BE2C (cell line): ENCODE data around the gene RAB8A.
A peak's percentile ranks its signal among the peaks of the same experiment; 100 is the strongest.
"Not testable (repeated sequence)": the region's sequence is repeated elsewhere in the genome, so short reads cannot be mapped to it uniquely, and the experiment has no call there.

Experiments
- DNase-seq: peaks from one replicate; pipeline ENCODE4 v3.0.0-alpha.2; 2020
- H3K27me3 ChIP-seq: fragments of 250-450 bp; sonication (Bioruptor Pico); 2 replicates; pipeline ENCODE4 v1.5.1; 2020; ENCODE audit warnings: mild to moderate bottlenecking
- H3K36me3 ChIP-seq: fragments of 250-450 bp; sonication (Bioruptor Pico); 2 replicates; pipeline ENCODE4 v1.5.1; 2020; ENCODE audit warnings: mild to moderate bottlenecking
- H3K4me1 ChIP-seq: fragments of 250-450 bp; sonication (Bioruptor Pico); 2 replicates; pipeline ENCODE4 v1.5.1; 2020
- H3K4me3 ChIP-seq: 2 replicates; pipeline ENCODE4 v1.5.1; 2011; ENCODE audit warnings: low read depth, low read length
- H3K9me3 ChIP-seq: fragments of 250-450 bp; sonication (Bioruptor Pico); 2 replicates; pipeline ENCODE4 v1.5.1; 2020
- TF ChIP-seq, protein P1 (sequence below): IDR thresholded peaks from 2 replicates; pipeline ENCODE4 v1.5.1; 2012; ENCODE audit warnings: mild to moderate bottlenecking, low read depth, low read length

RAB8A gene

DNA sequence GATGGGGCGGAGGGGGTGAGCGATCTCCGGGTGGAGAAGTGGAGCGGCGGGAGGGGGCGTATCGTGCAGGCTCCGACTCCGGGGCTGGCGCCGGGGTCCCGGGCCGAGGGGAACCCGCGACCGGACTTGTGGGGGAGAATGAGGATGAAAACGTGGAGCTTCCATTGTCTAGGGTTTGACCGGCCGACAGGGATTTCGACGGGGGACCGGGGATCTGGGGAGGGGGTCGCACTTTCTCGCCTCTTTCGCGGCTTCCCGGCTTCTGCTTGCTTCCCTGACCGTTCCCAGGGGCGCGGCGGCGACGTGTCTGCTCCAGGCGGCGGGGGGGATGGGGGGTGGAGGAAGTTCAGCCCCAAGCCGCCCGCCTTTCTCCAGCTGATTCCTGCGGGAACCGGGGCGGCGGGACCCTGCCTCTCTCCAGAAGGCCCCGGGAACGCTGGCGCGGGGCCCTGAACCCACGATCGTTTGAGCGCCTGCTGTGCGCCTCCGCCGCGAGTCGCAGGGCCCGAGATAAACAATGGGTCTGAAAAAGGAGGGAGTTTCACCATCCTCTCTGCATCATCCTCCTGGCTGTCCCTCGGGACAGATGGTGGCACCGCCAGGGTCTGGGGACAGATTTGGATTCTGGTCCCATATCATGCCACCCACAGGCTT, 34.6 kb upstream of the RAB8A start:
- no peaks in the 10 kb centered on the region for H3K9me3 ChIP-seq
- H3K4me1 ChIP-seq = peaks cover 3% of the 10 kb centered on the region
- DNase-seq = peak; percentile 58
- peak overlapping the region; percentile 96 for H3K4me3 ChIP-seq
- H3K36me3 ChIP-seq = peaks cover 20% of the 10 kb centered on the region
- no peaks in the 10 kb centered on the region for H3K27me3 ChIP-seq
- TF ChIP-seq, protein P1, sequence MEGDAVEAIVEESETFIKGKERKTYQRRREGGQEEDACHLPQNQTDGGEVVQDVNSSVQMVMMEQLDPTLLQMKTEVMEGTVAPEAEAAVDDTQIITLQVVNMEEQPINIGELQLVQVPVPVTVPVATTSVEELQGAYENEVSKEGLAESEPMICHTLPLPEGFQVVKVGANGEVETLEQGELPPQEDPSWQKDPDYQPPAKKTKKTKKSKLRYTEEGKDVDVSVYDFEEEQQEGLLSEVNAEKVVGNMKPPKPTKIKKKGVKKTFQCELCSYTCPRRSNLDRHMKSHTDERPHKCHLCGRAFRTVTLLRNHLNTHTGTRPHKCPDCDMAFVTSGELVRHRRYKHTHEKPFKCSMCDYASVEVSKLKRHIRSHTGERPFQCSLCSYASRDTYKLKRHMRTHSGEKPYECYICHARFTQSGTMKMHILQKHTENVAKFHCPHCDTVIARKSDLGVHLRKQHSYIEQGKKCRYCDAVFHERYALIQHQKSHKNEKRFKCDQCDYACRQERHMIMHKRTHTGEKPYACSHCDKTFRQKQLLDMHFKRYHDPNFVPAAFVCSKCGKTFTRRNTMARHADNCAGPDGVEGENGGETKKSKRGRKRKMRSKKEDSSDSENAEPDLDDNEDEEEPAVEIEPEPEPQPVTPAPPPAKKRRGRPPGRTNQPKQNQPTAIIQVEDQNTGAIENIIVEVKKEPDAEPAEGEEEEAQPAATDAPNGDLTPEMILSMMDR = no peak

GRCh38 chr19:16077984-16078758, 33.5 kb upstream of the RAB8A start:
- H3K36me3 ChIP-seq = peaks cover 28% of the 10 kb centered on the region
- H3K4me3 ChIP-seq = peak overlapping the region; percentile 96
- DNase-seq = peak; percentile 38
- no peaks in the 10 kb centered on the region for H3K27me3 ChIP-seq
- H3K9me3 ChIP-seq = no peaks in the 10 kb centered on the region
- peaks cover 3% of the 10 kb centered on the region for H3K4me1 ChIP-seq
- TF ChIP-seq, protein P1 = no peak

DNA sequence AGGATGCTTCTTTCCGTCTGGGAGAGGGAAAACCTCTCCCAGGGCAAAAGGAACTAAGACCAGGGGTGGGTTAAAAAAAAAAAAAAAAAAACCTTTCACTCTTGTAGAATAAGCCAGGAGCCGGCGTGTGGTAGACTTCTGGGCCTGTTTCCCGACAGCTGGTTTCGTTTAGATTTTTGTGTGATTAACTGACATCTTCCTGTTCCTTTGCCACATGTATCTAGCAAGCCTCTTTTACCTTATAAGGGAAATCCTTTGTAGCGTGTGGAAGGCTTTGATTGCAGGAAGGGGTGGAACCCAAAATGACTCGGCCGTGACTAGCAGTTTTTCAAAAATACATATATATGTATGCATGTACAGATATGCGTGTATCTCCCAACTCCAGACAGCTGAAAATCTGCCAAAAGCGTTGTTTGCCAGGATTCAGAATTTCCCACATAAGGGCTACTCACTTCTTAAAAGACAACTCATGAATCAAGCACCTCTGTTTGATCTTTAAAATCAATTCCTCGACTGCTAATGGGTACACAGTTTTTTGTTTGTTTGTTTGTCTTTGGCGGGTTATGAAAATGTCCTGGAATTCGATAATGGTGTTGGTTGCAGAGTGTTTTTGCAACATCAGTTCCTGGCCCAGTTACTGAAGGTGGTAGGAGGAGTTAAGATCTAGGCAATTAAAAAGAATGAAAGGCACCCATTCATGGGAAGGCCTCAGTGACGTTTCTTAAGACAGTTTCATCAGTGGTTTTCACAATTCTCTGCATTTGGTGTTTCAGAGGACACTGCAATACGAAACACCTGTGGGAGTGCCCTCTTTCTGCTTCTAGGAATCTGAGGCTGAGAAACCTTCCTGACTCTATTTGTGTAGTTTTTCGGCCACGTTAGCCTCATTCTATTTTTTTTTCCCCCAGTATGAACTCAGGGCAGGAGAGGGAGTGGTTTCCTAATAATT, 32.7 kb upstream of the RAB8A start:
- Histone ChIP-seq H3K27me3 (no peaks in the 10 kb centered on the region), H3K9me3 (no peaks in the 10 kb centered on the region), H3K4me3 (peak overlapping the region; percentile 96), H3K4me1 (peaks cover 3% of the 10 kb centered on the region), H3K36me3 (peaks cover 37% of the 10 kb centered on the region)
- TF ChIP-seq, protein P1 = no peak
- peak; percentile 74 for DNase-seq

DNA sequence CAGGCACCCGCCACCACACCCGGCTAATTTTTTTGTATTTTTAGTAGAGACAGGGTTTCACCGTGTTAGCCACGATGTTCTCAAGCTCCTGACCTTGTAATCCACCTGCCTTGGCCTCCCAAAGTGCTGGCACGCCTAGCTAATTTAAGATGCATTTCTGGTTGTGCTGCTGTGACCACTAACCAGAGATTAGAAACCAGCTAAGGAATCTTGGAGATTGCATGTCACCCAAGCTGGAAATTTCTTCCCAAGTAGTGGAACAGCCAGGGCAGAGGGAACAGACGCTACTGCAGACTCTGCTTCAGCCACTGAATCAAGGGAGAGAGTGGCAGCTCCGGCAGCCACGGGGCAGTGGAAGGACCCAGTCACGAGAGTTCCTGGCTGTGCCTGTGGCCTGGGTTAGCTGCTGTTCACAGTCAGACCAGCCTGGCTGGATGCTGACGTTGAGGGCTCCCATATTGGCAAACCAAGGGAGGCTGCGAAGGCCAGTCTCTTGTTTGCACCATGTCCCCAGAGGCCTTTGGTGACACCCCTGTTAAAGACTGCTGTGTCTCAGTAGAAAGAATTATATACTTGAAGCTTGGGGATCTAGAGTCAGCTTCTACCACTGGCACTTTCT, 27.5 kb upstream of the RAB8A start:
- TF ChIP-seq, protein P1 = no peak
- Histone ChIP-seq H3K36me3 (peaks cover 88% of the 10 kb centered on the region), H3K4me3 (no peak overlapping the region), H3K9me3 (no peaks in the 10 kb centered on the region), H3K27me3 (no peaks in the 10 kb centered on the region), H3K4me1 (peaks cover 1% of the 10 kb centered on the region)
- DNase-seq = no peak

DNA sequence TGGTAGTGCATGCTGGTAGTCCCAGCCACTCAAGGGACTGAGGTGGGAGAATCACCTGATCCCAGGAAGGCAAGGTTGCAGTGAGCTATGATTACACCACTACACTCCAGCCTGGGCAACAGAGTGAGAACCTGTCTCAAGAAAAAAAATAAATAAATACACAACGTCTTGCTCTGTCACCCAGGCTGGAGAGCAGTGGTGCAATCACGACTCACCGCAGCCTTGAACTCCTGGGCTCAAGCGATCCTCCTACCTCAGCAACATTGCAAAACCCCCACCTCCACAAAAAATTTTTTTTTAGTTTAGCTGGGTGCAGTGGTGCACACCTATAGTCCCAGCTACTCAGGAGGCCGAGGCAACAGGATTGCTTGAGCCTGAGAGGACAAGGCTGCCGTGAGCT, 26.6 kb upstream of the RAB8A start:
- peaks cover 94% of the 10 kb centered on the region for H3K36me3 ChIP-seq
- H3K9me3 ChIP-seq = no peaks in the 10 kb centered on the region
- TF ChIP-seq, protein P1 = no peak
- no peaks in the 10 kb centered on the region for H3K4me1 ChIP-seq
- H3K4me3 ChIP-seq = no peak overlapping the region
- H3K27me3 ChIP-seq = no peaks in the 10 kb centered on the region
- DNase-seq = no peak

GRCh38 chr19:16087404-16087803, 24.3 kb upstream of the RAB8A start:
- not testable (repeated sequence) for DNase-seq, H3K27me3 ChIP-seq, H3K4me1 ChIP-seq, H3K4me3 ChIP-seq, H3K9me3 ChIP-seq
- H3K36me3 ChIP-seq = peaks cover 95% of the 10 kb centered on the region
